NCI-H526 (cell line): ENCODE measurements around the gene SOX6.

Experiments
- DNase-seq, 2 experiments: peaks; one replicate each; lab custom pipeline; 2025; lab: John Stamatoyannopoulos, UW

Gene SOX6

GRCh38 chr11:16271258-16271657 lies 85.1 kb downstream of the SOX6 start:
- no peak for DNase-seq

- no peak for DNase-seq
Observed at GRCh38 chr11:16266021-16266420, 90.3 kb downstream of the SOX6 start.

- DNase-seq: no peak
Observed at GRCh38 chr11:16265022-16265421, 91.3 kb downstream of the SOX6 start.

- no peak for DNase-seq
Observed at GRCh38 chr11:16262645-16262955, 93.7 kb downstream of the SOX6 start.

- peak; percentile 41 to 45 for DNase-seq
Observed at GRCh38 chr11:16261836-16262644, 94.3 kb downstream of the SOX6 start.

- DNase-seq: peak in 1 of 2 experiments; percentile 16
Observed at GRCh38 chr11:16252373-16252772, 104.0 kb downstream of the SOX6 start.

- no peak for DNase-seq
Observed at GRCh38 chr11:16248248-16248647, 108.1 kb downstream of the SOX6 start.

- DNase-seq: no peak
Observed at GRCh38 chr11:16242806-16243205, 113.5 kb downstream of the SOX6 start.

GRCh38 chr11:16240687-16241086 lies 115.7 kb downstream of the SOX6 start:
- DNase-seq: no peak

GRCh38 chr11:16239141-16240105 lies 116.9 kb downstream of the SOX6 start:
- no peak for DNase-seq

- peak; percentile 11 to 38 for DNase-seq
Observed at GRCh38 chr11:16226245-16226644, 130.1 kb downstream of the SOX6 start.

- peak in 1 of 2 experiments; percentile 7 for DNase-seq
Observed at GRCh38 chr11:16225623-16226022, 130.7 kb downstream of the SOX6 start.

- DNase-seq: no peak
Observed at GRCh38 chr11:16223558-16223957, 132.8 kb downstream of the SOX6 start.

- DNase-seq: no peak
Observed at GRCh38 chr11:16217631-16218030, 138.7 kb downstream of the SOX6 start.

- no peak for DNase-seq
Observed at GRCh38 chr11:16216831-16217230, 139.5 kb downstream of the SOX6 start.

- no peak for DNase-seq
Observed at GRCh38 chr11:16215352-16215751, 141.0 kb downstream of the SOX6 start.

- no peak for DNase-seq
Observed at GRCh38 chr11:16211407-16211806, 144.9 kb downstream of the SOX6 start.

GRCh38 chr11:16204261-16204660 lies 152.1 kb downstream of the SOX6 start:
- DNase-seq: no peak

GRCh38 chr11:16195651-16196050 lies 160.7 kb downstream of the SOX6 start:
- no peak for DNase-seq

GRCh38 chr11:16194566-16194965 lies 161.8 kb downstream of the SOX6 start:
- no peak for DNase-seq

- no peak for DNase-seq
Observed at GRCh38 chr11:16193897-16194381, 162.4 kb downstream of the SOX6 start.

- peak; percentile 44 to 60 for DNase-seq
Observed at GRCh38 chr11:16191868-16192240, 164.5 kb downstream of the SOX6 start.
